Measurements from ENCODE around the gene YJEFN3.

The YJEFN3 gene

DNA sequence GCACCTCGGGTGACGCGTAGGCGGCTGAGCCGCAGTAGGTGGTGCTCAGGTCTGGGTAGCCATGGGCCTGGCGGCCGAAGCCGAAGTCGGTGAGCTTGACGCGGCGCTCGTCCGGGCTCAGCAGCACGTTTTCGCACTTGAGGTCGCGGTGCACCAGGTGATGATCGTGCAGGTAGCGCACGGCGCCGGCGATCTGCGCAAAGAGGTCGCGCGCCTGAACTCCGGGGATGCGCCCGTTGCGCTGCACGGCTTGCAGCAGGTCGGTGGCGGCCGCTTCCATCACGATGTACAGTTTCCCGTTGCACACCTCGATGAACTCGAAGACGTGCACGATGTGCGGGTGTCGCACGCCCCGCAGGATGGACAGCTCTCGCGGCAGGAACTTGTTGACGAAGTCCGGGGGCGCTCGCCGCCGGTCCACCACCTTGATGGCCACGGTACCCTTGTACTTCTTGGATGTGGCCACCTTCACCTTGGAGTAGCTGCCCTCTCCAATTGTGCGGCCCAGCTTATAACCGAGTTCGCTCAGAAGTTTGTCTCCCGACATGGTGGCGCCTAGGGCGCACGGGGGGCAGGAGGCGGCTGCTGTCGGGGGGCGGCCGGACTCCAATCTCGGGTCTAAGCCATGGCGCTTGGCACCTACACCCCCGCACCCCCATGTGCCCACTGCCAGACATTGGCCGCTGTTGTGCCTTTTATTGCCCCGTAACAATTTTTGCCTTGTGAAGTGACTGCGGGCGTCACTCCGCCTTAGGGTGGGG is 13.7 kb upstream of the YJEFN3 start, which contains the start of gene TSSK6:
TSS of gene TSSK6 (minus strand) at position 668 of the 761 bp plus-strand sequence. CDS start at position 547, 121 bp downstream.
- Histone ChIP-seq H3K36me3 (ENCODE audit: insufficient read depth, low read depth, low read length) (peaks cover 10% of the 10 kb centered on the region), H3K27ac (ENCODE audit: low read length) (peak within 1 kb of the TSS; percentile 84), H3K9me3 (ENCODE audit: insufficient read depth, low read depth, low read length) (no peaks in the 10 kb centered on the region), H3K9ac (ENCODE audit: low read depth, low read length) (peak within 1 kb of the TSS; percentile 93), H3K4me1 (ENCODE audit: insufficient read depth, low read length) (no peaks in the 10 kb centered on the region), H3K4me3 (ENCODE audit: low read length) (peak within 1 kb of the TSS; percentile 99), H3K27me3 (ENCODE audit: insufficient read depth, low read length) (no peaks in the 10 kb centered on the region)

DNA sequence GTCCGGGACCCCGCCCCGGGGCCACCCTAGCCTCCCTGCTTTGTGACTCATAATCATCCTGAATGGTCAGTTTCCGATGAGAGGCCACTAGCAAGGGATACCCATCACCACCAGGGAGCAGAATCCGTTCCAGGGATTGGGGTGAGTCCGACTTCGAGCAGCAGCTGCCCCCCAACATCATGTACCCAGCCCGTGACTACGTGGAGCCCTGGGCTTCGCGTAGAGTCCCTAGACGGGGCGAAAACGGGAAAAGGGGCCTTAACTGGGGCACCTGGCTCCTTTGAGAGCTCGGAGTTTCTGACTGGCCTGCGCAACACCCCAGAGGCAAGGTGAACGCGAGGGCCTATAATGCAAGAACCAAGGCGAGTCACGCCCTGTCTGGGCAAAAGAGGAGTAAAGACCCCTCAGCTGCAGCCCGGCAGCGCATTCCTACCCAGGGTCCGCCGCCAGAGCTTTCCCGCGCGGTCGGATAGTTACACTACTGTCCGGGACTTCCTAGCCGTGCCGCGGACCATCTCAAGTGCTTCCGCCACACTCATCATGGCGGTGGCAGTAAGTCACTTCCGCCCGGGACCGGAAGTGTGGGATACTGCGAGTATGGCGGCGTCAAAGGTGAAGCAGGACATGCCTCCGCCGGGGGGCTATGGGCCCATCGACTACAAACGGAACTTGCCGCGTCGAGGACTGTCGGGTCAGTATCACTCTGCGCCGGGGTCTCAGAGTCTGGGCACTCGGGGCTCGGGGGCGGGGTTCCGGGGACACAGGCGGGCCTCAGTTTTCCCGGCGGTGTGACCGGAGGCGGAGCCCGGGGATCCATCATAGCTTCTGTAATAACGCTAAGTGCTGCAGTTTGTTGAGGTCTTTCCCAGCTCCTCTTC is 12.8 kb upstream of the YJEFN3 start, which contains the start of gene NDUFA13:
TSS of gene NDUFA13 (plus strand) at position 584 of the 878 bp plus-strand sequence. CDS start at position 598, 14 bp downstream.
- Histone ChIP-seq H3K4me1 (ENCODE audit: insufficient read depth, low read length) (no peaks in the 10 kb centered on the region), H3K4me3 (ENCODE audit: low read length) (peak within 1 kb of the TSS; percentile 99), H3K36me3 (ENCODE audit: insufficient read depth, low read depth, low read length) (peaks cover 17% of the 10 kb centered on the region), H3K27ac (ENCODE audit: low read length) (peak within 1 kb of the TSS; percentile 84), H3K9ac (ENCODE audit: low read depth, low read length) (peak within 1 kb of the TSS; percentile 93), H3K27me3 (ENCODE audit: insufficient read depth, low read length) (no peaks in the 10 kb centered on the region), H3K9me3 (ENCODE audit: insufficient read depth, low read depth, low read length) (no peaks in the 10 kb centered on the region)

DNA sequence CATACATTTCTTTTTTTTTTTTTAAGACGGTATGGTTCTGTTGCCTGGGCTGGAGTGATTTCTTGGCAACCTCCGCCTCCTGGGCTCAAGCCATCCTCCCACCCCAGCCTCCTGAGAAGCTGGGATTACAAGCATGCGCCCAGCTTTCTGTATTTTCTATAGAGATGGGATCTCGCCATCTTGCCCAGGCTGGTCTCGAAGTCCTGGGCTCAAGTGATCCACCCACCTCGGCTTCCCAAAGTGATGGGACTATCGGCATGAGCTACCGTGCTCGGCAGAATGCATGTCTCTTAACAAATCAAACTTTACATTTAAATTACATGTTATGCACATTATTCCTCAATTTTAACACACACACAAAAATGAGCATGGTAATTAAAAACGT is 11.5 kb upstream of the YJEFN3 start:
- H3K9me3 ChIP-seq (ENCODE audit: insufficient read depth, low read depth, low read length): peaks cover 5% of the 10 kb centered on the region
- peak overlapping the region; percentile 93; the same call in 1 of the 2 replicates for H3K9ac ChIP-seq (ENCODE audit: low read depth, low read length)
- H3K4me3 ChIP-seq (ENCODE audit: low read length): peak overlapping the region; percentile 99
- peaks cover 19% of the 10 kb centered on the region for H3K36me3 ChIP-seq (ENCODE audit: insufficient read depth, low read depth, low read length)
- no peaks in the 10 kb centered on the region for H3K27me3 ChIP-seq (ENCODE audit: insufficient read depth, low read length)
- no peak overlapping the region for H3K27ac ChIP-seq (ENCODE audit: low read length)
- no peaks in the 10 kb centered on the region for H3K4me1 ChIP-seq (ENCODE audit: insufficient read depth, low read length)

DNA sequence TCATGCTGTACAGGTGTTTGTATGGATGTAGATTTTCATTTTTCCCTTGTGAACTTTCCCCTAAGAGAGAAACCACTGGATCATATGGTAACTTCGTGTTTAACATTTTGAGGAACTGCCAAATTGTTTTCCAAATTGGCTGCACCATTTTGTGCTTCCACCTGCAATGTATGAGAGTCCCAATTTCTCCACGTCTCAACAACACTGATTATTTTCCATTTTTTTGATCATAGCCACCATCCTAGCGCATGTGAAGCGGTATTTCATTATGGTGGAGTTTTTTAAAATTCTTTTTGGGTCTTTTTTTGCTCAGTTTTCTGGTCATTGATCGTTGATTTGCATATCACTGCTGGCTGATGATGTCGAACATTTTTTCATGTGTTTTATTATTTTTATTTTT is 7.7 kb upstream of the YJEFN3 start:
- no peak overlapping the region for H3K27ac ChIP-seq (ENCODE audit: low read length)
- H3K36me3 ChIP-seq (ENCODE audit: insufficient read depth, low read depth, low read length): peaks cover 30% of the 10 kb centered on the region
- H3K4me3 ChIP-seq (ENCODE audit: low read length): no peak overlapping the region
- no peak overlapping the region for H3K9ac ChIP-seq (ENCODE audit: low read depth, low read length)
- H3K9me3 ChIP-seq (ENCODE audit: insufficient read depth, low read depth, low read length): peaks cover 5% of the 10 kb centered on the region
- no peaks in the 10 kb centered on the region for H3K4me1 ChIP-seq (ENCODE audit: insufficient read depth, low read length)
- no peaks in the 10 kb centered on the region for H3K27me3 ChIP-seq (ENCODE audit: insufficient read depth, low read length)

DNA sequence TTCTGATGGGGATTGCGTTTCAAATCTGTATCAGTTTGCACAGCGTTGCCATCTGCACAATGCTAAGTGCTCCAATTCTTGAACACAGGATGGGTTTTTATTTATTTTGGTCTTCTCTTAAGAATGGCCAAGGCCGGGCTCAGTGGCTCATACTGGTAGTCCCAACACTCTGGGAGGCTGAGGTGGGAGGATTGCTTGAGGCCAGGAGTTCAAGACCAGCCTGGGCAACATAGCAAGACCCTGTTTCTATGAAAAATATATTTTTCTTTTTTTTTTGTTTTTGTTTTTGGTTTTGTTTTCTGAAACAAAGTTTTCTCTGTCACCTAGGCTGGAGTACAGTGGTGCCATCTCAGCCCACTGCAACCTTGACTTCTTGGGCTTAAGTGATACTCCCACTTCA is 5.5 kb upstream of the YJEFN3 start:
- peaks cover 5% of the 10 kb centered on the region for H3K9me3 ChIP-seq (ENCODE audit: insufficient read depth, low read depth, low read length)
- H3K36me3 ChIP-seq (ENCODE audit: insufficient read depth, low read depth, low read length): peaks cover 46% of the 10 kb centered on the region
- no peak overlapping the region for H3K4me3 ChIP-seq (ENCODE audit: low read length)
- H3K27ac ChIP-seq (ENCODE audit: low read length): no peak overlapping the region
- H3K4me1 ChIP-seq (ENCODE audit: insufficient read depth, low read length): no peaks in the 10 kb centered on the region
- no peaks in the 10 kb centered on the region for H3K27me3 ChIP-seq (ENCODE audit: insufficient read depth, low read length)
- H3K9ac ChIP-seq (ENCODE audit: low read depth, low read length): no peak overlapping the region

DNA sequence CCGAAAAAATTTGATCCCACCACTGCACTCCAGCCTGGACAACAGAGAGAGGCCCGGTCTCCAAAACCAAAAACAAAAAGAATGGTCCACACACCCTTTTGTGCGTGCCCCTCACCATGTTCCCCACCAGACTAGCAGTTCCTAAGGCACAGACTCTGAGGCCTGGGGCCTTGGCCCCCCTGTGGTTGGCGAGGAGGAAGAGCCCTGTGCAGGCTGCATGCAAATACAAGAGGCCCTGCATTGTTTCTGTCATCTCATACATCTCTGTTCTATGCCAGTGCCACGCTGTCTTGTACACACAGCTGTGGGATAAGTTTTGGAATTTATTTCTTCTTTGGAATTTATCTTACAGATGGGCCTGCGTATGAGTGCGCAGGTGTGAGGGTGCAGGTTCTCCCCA is 4.7 kb upstream of the YJEFN3 start:
- Histone ChIP-seq H3K4me1 (ENCODE audit: insufficient read depth, low read length) (no peaks in the 10 kb centered on the region), H3K9ac (ENCODE audit: low read depth, low read length) (no peak overlapping the region), H3K4me3 (ENCODE audit: low read length) (no peak overlapping the region), H3K27ac (ENCODE audit: low read length) (no peak overlapping the region), H3K27me3 (ENCODE audit: insufficient read depth, low read length) (no peaks in the 10 kb centered on the region), H3K9me3 (ENCODE audit: insufficient read depth, low read depth, low read length) (peaks cover 5% of the 10 kb centered on the region), H3K36me3 (ENCODE audit: insufficient read depth, low read depth, low read length) (peaks cover 50% of the 10 kb centered on the region)

DNA sequence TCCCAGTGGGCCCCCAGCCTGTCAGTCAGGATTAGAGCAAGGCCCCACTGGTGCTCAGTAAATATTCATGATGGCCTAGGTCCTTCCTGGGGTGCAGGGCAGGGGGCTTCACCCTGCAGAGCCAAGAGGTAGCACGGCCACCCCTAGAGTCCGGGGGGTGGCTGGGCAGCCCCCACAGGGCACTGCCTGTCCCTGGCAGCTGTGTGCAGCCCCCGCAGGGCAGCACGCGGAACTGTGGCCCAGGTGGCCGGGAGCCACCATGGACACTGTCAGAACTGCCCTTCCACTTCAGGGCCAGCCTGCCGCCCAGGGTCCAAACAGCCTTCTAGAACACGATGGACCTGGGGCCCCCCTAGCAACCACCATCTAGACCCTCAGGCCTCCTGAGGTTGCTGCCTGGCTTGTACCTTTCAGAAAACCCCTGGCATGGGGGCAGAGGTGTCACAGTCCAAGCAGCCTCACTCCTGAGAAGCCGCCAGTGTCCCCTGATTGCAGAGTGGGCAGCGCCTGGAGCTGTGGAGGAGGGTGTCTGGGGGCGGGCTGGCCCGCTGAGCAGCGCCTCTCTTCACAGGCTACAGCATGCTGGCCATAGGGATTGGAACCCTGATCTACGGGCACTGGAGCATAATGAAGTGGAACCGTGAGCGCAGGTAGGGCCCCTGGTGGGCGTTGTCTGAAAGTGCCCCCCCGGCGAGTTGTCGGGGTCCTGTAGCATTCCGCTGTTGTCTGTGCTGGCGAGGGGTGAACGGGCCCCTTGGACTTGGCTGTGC is 2.9 kb upstream of the YJEFN3 start:
- Histone ChIP-seq H3K27ac (ENCODE audit: low read length) (no peak overlapping the region), H3K4me1 (ENCODE audit: insufficient read depth, low read length) (peaks cover 3% of the 10 kb centered on the region), H3K36me3 (ENCODE audit: insufficient read depth, low read depth, low read length) (peaks cover 44% of the 10 kb centered on the region), H3K4me3 (ENCODE audit: low read length) (no peak overlapping the region), H3K27me3 (ENCODE audit: insufficient read depth, low read length) (no peaks in the 10 kb centered on the region), H3K9me3 (ENCODE audit: insufficient read depth, low read depth, low read length) (peaks cover 5% of the 10 kb centered on the region), H3K9ac (ENCODE audit: low read depth, low read length) (no peak overlapping the region)

DNA sequence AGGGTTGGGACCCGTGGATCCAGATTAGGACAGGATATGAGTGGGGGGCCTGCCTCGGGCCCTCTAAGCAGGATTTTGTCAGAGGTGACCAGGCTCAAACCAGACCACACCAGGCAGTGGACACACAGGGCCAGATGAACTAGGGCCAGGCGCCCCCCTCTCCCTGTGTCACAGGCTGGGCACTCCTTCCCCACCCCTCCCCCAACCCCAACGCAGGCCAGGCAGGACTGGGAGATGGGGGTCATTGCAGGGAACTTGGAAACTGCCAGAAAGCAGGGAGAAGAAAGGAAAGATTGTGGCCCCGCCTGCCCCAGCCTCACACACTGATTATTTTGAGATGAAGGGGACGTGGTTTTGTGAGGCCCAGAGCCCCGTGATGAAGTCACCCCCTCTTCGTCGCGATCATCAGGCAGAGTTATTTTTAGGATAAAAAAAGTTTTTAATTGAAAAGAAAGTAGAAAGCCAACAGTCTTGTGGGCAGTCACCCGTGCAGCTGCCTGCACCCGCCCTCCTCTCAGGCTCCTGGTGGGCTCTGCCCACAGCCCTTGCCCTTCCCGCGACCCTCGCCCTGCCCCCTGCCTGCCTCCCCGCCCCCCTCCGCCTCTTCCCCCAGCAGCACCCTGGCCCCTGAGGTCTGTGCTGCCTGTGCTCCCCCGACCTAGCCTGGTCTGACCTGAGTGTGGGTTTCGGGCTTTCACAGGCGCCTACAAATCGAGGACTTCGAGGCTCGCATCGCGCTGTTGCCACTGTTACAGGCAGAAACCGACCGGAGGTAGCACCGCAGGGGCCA is 1.9 kb upstream of the YJEFN3 start:
- no peak overlapping the region for H3K9ac ChIP-seq (ENCODE audit: low read depth, low read length)
- H3K27me3 ChIP-seq (ENCODE audit: insufficient read depth, low read length): no peaks in the 10 kb centered on the region
- peaks cover 42% of the 10 kb centered on the region for H3K36me3 ChIP-seq (ENCODE audit: insufficient read depth, low read depth, low read length)
- no peak overlapping the region for H3K27ac ChIP-seq (ENCODE audit: low read length)
- peaks cover 3% of the 10 kb centered on the region for H3K4me1 ChIP-seq (ENCODE audit: insufficient read depth, low read length)
- H3K4me3 ChIP-seq (ENCODE audit: low read length): no peak overlapping the region
- no peaks in the 10 kb centered on the region for H3K9me3 ChIP-seq (ENCODE audit: insufficient read depth, low read depth, low read length)

DNA sequence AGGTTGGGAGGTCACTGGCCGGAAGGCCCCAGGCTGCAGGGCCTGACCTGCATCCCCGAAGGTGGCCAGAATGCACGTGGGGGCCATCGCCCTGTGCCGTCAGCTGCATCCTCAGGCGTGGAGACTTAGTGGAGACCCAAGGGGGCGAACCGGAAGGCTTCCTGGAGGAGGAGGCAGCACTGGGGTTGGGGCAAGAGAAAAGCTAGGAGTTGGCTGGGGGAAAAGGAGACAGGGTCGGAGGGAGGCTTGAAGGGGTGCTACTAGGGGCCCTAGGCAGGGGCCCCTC is 1.4 kb upstream of the YJEFN3 start:
- no peaks in the 10 kb centered on the region for H3K9me3 ChIP-seq (ENCODE audit: insufficient read depth, low read depth, low read length)
- H3K27me3 ChIP-seq (ENCODE audit: insufficient read depth, low read length): no peaks in the 10 kb centered on the region
- no peak overlapping the region for H3K9ac ChIP-seq (ENCODE audit: low read depth, low read length)
- no peak overlapping the region for H3K27ac ChIP-seq (ENCODE audit: low read length)
- peaks cover 3% of the 10 kb centered on the region for H3K4me1 ChIP-seq (ENCODE audit: insufficient read depth, low read length)
- no peak overlapping the region for H3K4me3 ChIP-seq (ENCODE audit: low read length)
- H3K36me3 ChIP-seq (ENCODE audit: insufficient read depth, low read depth, low read length): peaks cover 42% of the 10 kb centered on the region

DNA sequence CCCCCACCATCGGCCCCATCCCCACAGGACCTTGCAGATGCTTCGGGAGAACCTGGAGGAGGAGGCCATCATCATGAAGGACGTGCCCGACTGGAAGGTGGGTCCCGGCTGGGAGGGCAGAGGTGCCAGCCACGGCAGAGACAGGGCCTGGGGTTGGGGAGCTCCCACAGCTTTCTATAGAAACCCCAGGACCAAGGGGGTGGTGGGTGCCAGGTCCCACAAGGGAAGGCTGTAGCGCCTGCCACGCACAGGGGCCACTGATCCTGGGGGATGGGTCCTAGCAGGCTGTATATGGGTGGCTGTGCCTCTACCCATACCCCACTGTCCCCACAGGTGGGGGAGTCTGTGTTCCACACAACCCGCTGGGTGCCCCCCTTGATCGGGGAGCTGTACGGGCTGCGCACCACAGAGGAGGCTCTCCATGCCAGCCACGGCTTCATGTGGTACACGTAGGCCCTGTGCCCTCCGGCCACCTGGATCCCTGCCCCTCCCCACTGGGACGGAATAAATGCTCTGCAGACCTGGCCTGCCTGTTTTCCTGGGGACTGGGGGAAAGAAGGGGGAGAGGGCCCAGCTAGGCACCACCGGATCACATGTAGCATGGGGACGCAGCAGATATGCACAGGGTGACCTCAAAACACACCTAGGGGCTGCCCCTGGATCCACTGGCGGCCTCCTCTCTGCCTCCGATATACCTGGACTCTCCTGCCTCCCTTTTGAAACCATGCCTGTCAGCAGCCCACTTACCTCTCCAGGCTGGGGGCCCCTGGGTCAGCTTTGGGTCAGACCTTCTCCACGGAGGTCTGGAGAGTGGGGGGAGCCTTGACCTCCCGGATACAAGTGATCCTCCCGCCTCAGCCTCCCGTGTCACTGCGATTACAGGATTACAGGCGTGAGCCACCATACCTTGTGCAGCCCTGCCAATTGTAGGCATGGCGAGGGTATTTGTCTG is 761 bp upstream of the YJEFN3 start:
- peaks cover 5% of the 10 kb centered on the region for H3K27me3 ChIP-seq (ENCODE audit: insufficient read depth, low read length)
- peaks cover 42% of the 10 kb centered on the region for H3K36me3 ChIP-seq (ENCODE audit: insufficient read depth, low read depth, low read length)

More for the DNA sequence above, 761 bp upstream of the YJEFN3 start:
- H3K9me3 ChIP-seq (ENCODE audit: insufficient read depth, low read depth, low read length): no peaks in the 10 kb centered on the region
- H3K4me3 ChIP-seq (ENCODE audit: low read length): no peak overlapping the region
- no peak overlapping the region for H3K9ac ChIP-seq (ENCODE audit: low read depth, low read length)
- peaks cover 3% of the 10 kb centered on the region for H3K4me1 ChIP-seq (ENCODE audit: insufficient read depth, low read length)
- H3K27ac ChIP-seq (ENCODE audit: low read length): no peak overlapping the region
